Measurements from ENCODE around the gene PIH1D2.

DNA sequence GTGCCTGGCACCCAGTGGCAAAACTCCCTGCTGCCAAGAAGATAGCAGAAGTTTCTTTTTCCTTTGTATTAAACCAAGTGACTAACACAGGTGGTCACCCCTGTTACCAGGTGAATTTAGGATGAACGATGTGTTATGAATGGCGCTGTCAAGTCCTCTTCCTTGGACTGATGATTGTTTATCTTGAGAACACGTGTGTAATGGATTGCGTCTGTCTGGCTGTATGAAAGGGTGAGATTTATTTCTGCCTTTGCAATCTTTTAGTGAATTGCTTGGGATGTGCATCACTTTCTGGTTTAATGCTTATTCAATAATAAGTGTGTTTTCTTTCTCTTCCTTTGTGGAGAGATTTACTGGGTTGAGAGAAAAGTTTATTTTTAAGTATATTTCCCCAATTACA is 49.3 kb upstream of the PIH1D2 start:
- TF ChIP-seq POLR2A (IDR thresholded peaks at IDR 0.05; ENCODE audit: low read depth, low read length) (no peak), POLR2AphosphoS5 (IDR thresholded peaks at IDR 0.05; ENCODE audit: low read depth, low read length) (no peak), TAF1 (IDR thresholded peaks at IDR 0.05; ENCODE audit: borderline replicate concordance, low read depth, low read length) (no peak)
